OCI-LY1 (cell line): ENCODE data around the gene RWDD4.

ENCODE experiments used
- H2AFZ ChIP-seq: fragments of 200-600 bp; sonication (generic), shearing (Covaris generic); 2 replicates; pipeline ENCODE4 v1.6.0; 2014; ENCODE audit warnings: antibody characterized with exemption, mild to moderate bottlenecking, low read length
- H3F3A ChIP-seq: fragments of 200-600 bp; sonication (generic), shearing (Covaris generic); 2 replicates; pipeline ENCODE4 v1.6.0; 2014; ENCODE audit warnings: mild to moderate bottlenecking, antibody characterized with exemption, low read length, moderate library complexity; ENCODE audit not compliant: insufficient read depth
- H3K27ac ChIP-seq: fragments of 200-600 bp; sonication (generic); 2 replicates; pipeline ENCODE4 v1.5.1; 2014; ENCODE audit warnings: low read length, mixed run types, mild to moderate bottlenecking, low read depth; ENCODE audit not compliant: poor library complexity, severe bottlenecking
- H3K27me3 ChIP-seq: fragments of 200-600 bp; sonication (generic); 2 replicates; pipeline ENCODE4 v1.6.0; 2014; ENCODE audit warnings: antibody characterized with exemption, mild to moderate bottlenecking, low read length, moderate library complexity; ENCODE audit not compliant: insufficient read depth
- H3K36me3 ChIP-seq: fragments of 200-600 bp; sonication (generic); 2 replicates; pipeline ENCODE4 v1.6.1; 2014; ENCODE audit warnings: mild to moderate bottlenecking, antibody characterized with exemption, low read length, moderate library complexity, mixed read lengths; ENCODE audit not compliant: insufficient read depth
- H3K4me1 ChIP-seq: fragments of 200-600 bp; sonication (generic); 2 replicates; pipeline ENCODE4 v1.5.1; 2014; ENCODE audit warnings: mild to moderate bottlenecking, low read length, moderate library complexity; ENCODE audit not compliant: insufficient read depth, severe bottlenecking
- H3K4me2 ChIP-seq: fragments of 200-600 bp; sonication (generic), shearing (Covaris generic); 2 replicates; pipeline ENCODE4 v1.6.1; 2014; ENCODE audit warnings: low read length
- H3K4me3 ChIP-seq: fragments of 200-600 bp; sonication (generic); 2 replicates; pipeline ENCODE4 v1.5.1; 2014; ENCODE audit warnings: low read length, low read depth, mild to moderate bottlenecking, mixed read lengths; ENCODE audit not compliant: poor library complexity, severe bottlenecking
- H3K79me2 ChIP-seq: fragments of 200-600 bp; shearing (Covaris generic); 2 replicates; pipeline ENCODE4 v1.6.1; 2016; ENCODE audit warnings: mixed run types, low read length, mixed read lengths; ENCODE audit not compliant: insufficient read depth
- H3K9ac ChIP-seq: fragments of 200-600 bp; sonication (generic), shearing (Covaris generic); 2 replicates; pipeline ENCODE4 v1.6.1; 2014; ENCODE audit warnings: mild to moderate bottlenecking, low read length, mixed read lengths
- H3K9me2 ChIP-seq: fragments of 200-600 bp; sonication (generic), shearing (Covaris generic); 2 replicates; pipeline ENCODE4 v1.6.1; 2014; ENCODE audit warnings: low read depth, mild to moderate bottlenecking, low read length, mixed read lengths
- H3K9me3 ChIP-seq: fragments of 200-600 bp; shearing (Covaris generic); 2 replicates; pipeline ENCODE4 v1.6.1; 2014; ENCODE audit warnings: low read length, mixed read lengths
- H4K20me1 ChIP-seq: fragments of 200-600 bp; sonication (generic), shearing (Covaris generic); 2 replicates; pipeline ENCODE4 v1.6.0; 2016; ENCODE audit warnings: mild to moderate bottlenecking, low read length; ENCODE audit not compliant: insufficient read depth
- EZH2 ChIP-seq: fragments of 200-600 bp; sonication (generic), shearing (Covaris generic); IDR thresholded peaks from 2 replicates; pipeline ENCODE4 v1.8.0; 2017; ENCODE audit warnings: borderline replicate concordance, mixed run types, mild to moderate bottlenecking, antibody characterized with exemption, low read length, moderate library complexity, mixed read lengths
- TF ChIP-seq, protein P1 (sequence below): fragments of 200-600 bp; sonication (generic), shearing (Covaris generic); IDR thresholded peaks from 2 replicates; pipeline ENCODE4 v1.5.1; 2017; ENCODE audit warnings: mild to moderate bottlenecking, antibody characterized with exemption, low read length, moderate library complexity, mixed read lengths

RWDD4 gene

DNA sequence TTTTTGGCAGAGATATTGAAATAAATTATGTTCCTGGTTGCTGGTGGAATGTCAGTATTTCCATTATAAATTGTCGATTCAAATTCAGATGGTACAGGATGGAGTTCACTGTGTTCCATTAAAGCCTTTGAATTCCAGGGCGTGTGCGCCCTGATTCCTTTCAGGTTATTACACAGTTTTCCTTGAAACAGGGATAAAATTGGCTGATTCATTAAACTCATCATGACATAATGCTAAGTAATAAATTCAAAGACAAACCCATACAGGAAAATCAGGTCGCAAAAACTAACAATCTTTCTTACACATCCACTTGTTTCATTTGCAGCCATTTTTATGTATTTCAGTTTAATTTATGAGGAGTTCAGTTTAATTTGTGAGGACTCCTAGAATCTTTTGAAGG lies 51.1 kb downstream of the RWDD4 start:
- Histone ChIP-seq H3K4me2 (no peak overlapping the region), H3K27me3 (no peaks in the 10 kb centered on the region), H3K4me3 (no peak overlapping the region), H3F3A (no peaks in the 10 kb centered on the region), H2AFZ (no peak overlapping the region), H3K9me2 (no peaks in the 10 kb centered on the region), H3K4me1 (no peaks in the 10 kb centered on the region), H3K9ac (no peak overlapping the region), H3K27ac (no peak overlapping the region), H3K9me3 (no peaks in the 10 kb centered on the region), H4K20me1 (no peaks in the 10 kb centered on the region), H3K79me2 (no peaks in the 10 kb centered on the region), H3K36me3 (no peaks in the 10 kb centered on the region)
- TF ChIP-seq EZH2 = no peak
- TF ChIP-seq, protein P1, sequence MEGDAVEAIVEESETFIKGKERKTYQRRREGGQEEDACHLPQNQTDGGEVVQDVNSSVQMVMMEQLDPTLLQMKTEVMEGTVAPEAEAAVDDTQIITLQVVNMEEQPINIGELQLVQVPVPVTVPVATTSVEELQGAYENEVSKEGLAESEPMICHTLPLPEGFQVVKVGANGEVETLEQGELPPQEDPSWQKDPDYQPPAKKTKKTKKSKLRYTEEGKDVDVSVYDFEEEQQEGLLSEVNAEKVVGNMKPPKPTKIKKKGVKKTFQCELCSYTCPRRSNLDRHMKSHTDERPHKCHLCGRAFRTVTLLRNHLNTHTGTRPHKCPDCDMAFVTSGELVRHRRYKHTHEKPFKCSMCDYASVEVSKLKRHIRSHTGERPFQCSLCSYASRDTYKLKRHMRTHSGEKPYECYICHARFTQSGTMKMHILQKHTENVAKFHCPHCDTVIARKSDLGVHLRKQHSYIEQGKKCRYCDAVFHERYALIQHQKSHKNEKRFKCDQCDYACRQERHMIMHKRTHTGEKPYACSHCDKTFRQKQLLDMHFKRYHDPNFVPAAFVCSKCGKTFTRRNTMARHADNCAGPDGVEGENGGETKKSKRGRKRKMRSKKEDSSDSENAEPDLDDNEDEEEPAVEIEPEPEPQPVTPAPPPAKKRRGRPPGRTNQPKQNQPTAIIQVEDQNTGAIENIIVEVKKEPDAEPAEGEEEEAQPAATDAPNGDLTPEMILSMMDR = no peak

DNA sequence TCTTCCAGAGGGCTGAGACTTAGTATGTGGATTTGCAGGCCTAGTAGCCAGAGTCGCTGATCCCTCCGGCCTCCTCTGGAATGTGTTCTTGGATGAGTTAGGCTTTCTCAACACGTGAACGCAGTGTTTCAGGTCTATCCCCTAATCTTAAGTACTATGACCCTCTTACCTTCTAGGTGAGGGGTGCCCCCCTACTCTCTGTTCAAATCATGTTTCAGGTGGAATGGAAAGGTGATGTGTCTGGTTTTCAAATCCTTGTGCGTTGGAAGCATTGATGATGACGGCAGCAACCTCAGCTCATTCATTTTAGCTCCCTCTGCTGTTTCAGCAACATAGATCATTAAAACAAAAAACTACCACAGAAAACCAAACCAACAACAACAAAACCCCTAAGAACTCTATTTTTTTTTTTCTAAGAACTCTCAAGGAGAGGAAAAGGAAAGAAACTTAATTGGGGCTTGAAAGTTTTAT lies 56.4 kb downstream of the RWDD4 start:
- Histone ChIP-seq H3K9me3 (no peaks in the 10 kb centered on the region), H3K27me3 (no peaks in the 10 kb centered on the region), H3K79me2 (no peaks in the 10 kb centered on the region), H2AFZ (no peak overlapping the region), H3F3A (no peaks in the 10 kb centered on the region), H3K36me3 (no peaks in the 10 kb centered on the region), H3K4me1 (no peaks in the 10 kb centered on the region), H3K9ac (no peak overlapping the region), H3K27ac (no peak overlapping the region), H3K4me2 (no peak overlapping the region), H3K9me2 (no peaks in the 10 kb centered on the region), H4K20me1 (no peaks in the 10 kb centered on the region), H3K4me3 (no peak overlapping the region)
- TF ChIP-seq EZH2 = no peak
- TF ChIP-seq, protein P1 = peak; percentile 33

DNA sequence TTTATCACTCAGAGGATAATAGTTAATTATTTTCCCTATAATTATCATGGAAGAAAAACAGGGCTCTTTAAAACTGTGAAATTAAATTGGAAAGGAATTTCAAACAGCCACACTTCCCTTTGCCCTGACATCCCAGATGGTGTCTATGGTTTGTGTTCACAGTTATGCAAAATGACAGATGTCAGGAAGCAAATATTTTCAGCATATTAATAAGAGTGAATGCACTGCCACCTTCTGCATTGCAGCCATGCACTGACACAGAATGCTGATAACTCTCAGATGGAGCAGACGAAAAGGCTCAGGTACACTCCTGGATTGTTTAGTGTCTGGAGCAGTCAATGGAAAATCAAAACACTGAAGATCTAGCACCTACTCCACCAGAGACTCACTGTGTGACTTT lies 57.6 kb downstream of the RWDD4 start:
- no peaks in the 10 kb centered on the region for H3K27me3 ChIP-seq

More for the DNA sequence above, 57.6 kb downstream of the RWDD4 start:
- no peaks in the 10 kb centered on the region for H3K36me3 ChIP-seq
- H3K9me3 ChIP-seq = no peaks in the 10 kb centered on the region
- no peak overlapping the region for H3K27ac ChIP-seq
- no peak overlapping the region for H3K9ac ChIP-seq
- no peaks in the 10 kb centered on the region for H3K9me2 ChIP-seq
- TF ChIP-seq, protein P1 = no peak
- no peak for TF ChIP-seq EZH2
- no peak overlapping the region for H2AFZ ChIP-seq
- no peaks in the 10 kb centered on the region for H3F3A ChIP-seq
- no peaks in the 10 kb centered on the region for H4K20me1 ChIP-seq
- no peak overlapping the region for H3K4me3 ChIP-seq
- no peaks in the 10 kb centered on the region for H3K79me2 ChIP-seq
- H3K4me2 ChIP-seq = no peak overlapping the region
- H3K4me1 ChIP-seq = no peaks in the 10 kb centered on the region
